Hypothalamus (tissue), 51 donors: Measurements from ENCODE around the gene GOLGA1.
A peak's percentile ranks its signal among the peaks of the same experiment; 100 is the strongest.
"Not testable (repeated sequence)": the region's sequence is repeated elsewhere in the genome, so short reads cannot be mapped to it uniquely, and the experiment has no call there.

Experiments
- DNase-seq, 51 donors: peaks; one replicate each; lab custom pipeline; 2025; lab: John Stamatoyannopoulos, UW

GOLGA1 gene

DNA sequence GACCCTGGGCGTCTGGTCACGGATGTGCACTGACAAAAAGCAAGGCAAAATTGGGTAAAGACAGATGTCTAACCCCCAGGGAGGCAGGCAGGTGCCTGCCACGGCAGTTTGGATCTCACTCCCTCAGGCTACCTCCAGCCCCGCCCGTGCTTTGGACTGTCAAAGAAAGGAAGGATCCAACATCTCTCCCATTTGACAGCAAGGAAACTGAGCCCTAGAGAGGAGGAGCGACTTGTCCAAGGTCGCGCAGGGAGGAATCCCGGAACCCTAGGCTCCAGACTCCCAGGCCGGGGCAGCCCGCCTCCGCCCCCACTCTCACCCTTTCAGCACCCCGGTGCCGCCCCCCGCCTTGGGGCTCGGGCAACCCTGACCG is 376 bp downstream of the GOLGA1 start:
- DNase-seq = peak in 4 of 51 donors; percentile 27 to 62 (median 45)

DNA sequence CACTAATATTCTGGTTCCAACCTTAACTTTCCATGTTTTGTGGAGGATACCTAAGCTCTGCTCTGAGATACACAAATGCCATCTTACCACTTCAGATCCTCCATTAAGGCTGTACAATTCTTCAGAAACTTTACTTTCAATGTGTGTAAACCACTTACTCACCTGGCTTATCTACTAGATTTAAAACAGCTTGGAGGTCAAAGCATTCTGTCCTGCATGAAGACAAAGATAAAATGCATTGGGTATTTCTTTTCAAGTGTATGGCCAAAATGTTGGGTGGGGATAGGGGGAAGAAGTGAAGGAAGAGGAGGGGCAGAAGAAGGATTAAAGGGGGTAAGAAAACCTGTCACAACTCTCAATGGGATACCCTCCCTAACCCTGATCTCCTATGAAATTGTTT is 939 bp downstream of the GOLGA1 start:
- no peak for DNase-seq

DNA sequence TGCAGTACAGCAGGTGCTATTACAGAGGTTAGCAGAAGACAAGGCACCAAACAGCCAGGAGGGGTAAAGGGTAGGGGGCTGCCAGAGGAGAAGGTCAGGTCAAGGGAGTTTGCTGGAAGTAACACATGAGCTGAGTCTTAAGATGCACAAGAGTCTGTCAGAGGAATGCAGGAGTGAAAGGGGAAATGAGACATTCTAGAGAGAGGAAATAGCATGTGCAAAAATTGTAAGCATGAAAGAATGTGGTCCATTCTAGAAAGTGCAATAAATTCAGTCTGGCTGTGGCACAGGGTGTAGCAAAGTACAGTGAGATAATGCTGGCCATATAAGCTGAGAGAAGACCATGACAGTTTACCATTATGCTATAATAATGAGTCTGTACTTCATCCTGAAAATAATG is 6.6 kb downstream of the GOLGA1 start:
- no peak for DNase-seq

DNA sequence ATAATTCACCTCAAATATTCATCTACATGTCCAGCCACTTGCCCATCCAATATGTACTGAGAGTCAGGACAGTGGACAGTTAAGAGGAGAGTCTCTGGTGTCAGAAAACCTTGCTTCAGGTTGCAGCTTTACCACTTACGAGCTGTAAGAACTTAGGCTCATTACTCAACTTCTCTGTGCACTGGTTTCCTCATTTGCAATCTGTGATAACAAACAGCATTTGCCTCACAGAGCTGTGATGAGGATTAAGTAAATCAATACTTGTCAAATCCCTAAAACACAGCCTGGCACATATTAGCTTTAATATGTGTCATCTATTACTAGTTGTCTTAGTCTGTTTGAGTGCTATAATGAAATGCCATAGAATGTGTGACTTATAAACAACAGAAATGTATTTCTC is 8.6 kb downstream of the GOLGA1 start:
- DNase-seq = no peak

DNA sequence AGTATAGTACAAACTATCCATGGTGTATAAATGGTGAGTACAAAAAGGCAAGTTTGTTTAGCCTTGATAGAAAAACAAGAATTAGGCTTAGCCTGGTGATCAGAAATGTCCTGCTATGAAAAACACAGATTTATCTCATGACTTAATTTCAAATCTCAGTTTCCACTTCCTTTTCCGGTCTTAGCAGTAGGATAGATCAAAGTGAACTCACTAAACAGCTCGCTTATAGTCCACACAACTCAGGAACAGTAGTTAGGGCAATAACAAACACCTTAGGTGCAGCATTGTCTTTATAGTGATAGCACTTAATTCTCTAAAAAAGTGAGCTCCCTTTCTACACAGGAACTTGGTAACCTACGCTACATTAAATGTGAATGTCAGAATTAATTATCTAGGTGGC is 11.4 kb downstream of the GOLGA1 start:
- DNase-seq = no peak

DNA sequence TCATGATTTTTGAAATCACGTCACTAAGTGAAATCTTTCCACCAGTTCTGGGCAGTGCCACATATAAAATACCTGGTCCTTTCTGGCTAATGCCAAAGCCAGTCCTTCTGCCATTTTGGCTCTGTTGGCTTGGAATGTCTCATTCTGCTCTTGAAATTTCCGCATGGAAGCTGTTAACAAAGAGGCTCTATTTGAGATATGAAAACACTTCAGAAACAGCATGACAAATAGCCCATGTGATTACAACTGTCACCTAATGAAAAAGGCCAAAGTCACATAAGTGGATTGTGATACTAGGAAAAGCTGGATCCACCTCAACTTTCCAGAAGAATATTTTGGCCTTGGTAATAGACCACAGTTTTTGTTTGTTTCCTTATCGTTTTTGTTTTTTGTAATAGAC is 12.8 kb downstream of the GOLGA1 start:
- DNase-seq = no peak

DNA sequence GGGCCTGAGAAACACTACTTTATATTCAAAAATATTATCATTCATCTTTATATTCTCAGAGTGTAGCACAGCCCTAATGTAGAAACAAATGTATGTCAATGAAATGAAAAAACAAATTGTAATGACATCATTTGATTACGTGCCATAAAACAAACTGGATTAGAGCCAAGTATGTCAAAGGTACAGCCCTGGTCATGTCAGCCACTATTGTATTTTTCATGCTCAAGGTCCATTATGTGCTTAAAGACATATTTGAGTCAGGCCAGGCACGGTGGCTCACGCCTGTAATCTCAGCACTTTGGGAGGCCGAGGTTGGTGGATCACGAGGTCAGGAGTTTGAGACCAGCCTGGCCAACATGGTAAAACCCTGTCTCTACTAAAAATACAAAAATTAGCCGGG is 20.5 kb downstream of the GOLGA1 start:
- not testable (repeated sequence) for DNase-seq

DNA sequence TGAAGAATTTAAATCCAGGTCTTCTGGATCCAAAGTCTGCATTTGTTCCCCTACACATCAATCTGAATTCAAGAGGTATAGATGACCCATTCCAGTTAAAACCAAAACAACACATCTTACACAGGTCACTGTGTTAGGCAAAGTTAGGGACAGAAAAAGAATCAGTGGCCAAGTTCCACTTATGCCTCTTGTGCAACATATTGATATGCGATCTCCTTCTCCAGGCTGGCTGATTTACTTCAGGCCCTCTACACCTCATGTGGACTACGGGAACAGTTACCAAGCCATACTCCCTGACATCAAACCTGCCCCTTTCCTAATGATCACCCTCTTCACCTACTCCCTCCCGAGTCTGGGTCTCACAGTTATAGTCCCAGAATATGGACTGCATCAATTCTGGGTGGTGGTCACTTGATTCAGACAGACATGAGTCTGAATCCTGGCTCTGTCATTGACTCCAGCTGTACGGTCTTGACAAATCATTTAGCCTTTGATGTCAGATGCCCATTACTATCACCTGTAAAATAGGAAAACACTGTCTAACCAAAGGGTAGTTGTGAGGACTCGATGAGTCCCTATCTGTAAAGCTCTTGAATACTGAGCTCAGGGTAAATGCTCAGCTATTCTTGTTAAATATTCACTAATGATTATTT is 26.0 kb downstream of the GOLGA1 start:
- no peak for DNase-seq

DNA sequence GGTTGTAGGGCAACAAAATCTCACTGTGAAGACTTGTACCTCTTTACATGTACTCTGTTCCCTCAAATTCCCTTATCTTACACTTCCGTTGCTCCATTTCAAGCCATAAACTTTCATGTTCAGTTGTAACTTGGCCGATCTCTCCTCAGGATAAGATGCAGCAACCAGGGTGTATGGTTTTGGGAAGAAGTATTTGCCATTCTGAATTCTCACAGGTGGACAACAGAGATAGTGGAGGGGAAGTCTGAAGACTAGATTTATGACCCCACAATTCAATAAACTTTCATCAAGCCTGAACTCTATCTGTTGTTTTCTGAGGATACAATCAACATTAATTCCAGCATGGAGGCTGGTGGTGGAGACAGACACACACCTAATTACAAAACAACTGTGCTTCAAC is 27.5 kb downstream of the GOLGA1 start:
- DNase-seq = no peak

DNA sequence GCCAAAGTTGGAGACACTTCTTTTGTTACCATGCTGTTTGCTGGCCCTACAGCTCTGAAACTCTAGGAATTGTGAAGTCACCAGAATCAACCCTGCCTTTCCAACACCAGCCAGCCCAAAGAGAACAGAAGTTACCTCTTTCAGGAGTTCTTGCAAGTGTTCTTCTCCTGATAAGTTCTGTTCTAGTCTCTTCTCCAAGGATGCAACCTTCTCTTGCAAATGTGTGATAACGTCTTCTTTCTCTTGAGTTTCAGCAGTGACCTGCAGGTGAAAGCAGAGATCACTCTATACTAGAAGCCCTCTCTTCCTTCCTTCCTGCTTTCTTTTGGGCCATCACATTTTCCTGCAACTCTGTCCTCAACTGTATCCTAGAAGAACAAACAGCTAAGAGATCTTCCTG is 29.1 kb downstream of the GOLGA1 start:
- no peak for DNase-seq

DNA sequence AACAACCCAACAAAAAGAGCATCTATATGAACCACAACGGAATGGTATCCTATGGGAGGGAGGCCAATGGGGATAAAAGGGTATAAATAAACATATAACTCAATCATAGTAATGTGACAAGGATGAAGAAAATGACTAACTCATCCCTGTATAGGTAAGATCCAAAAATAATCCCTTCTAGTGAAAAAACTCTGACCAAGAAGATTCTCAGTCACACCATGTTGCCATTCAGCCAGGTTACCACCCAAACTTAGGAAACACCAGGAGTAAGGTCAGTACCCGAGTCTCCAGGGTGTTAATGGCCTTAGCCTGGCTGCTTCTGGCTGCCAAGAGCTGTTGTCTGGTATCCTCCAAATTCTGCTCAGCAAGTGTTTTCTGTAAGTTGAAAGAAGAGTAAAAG is 32.8 kb downstream of the GOLGA1 start:
- no peak for DNase-seq

DNA sequence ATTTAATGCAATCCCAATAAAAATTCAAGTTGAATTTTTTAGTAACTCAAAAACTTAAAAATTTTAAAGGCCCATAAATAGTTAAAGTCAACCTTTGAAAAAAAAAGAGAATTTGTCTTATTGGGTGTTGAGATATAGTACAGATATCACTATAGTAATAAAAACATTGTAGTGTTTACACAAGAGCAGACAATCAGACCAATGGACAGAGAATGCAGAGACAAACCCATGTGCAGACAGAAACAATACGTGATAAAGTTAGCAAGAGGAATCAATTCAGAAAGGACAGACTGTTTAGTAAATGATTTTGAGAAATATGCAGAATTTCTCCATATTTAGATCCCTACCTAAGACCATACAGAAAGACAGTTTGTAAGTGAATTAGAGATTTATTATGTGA is 33.9 kb downstream of the GOLGA1 start:
- no peak for DNase-seq

DNA sequence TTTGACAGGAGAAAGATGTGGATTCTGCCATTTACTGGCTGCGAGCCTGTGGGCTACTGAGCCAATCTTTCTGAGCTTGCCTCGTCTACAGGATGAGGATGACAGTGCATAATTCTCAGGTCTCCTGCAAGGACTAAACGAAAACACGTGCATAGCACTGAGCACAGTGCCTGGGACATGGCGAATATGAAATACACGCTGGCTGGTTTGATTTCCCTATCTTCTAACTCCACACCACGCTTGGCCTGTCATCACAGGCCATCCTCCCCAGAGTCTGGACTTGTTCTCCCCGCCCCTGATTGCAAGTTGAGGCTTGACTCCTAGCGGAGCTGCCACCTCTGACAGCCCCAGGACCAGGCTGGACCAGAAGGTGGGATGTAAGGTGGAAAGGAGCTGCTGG is 41.0 kb downstream of the GOLGA1 start:
- no peak for DNase-seq

DNA sequence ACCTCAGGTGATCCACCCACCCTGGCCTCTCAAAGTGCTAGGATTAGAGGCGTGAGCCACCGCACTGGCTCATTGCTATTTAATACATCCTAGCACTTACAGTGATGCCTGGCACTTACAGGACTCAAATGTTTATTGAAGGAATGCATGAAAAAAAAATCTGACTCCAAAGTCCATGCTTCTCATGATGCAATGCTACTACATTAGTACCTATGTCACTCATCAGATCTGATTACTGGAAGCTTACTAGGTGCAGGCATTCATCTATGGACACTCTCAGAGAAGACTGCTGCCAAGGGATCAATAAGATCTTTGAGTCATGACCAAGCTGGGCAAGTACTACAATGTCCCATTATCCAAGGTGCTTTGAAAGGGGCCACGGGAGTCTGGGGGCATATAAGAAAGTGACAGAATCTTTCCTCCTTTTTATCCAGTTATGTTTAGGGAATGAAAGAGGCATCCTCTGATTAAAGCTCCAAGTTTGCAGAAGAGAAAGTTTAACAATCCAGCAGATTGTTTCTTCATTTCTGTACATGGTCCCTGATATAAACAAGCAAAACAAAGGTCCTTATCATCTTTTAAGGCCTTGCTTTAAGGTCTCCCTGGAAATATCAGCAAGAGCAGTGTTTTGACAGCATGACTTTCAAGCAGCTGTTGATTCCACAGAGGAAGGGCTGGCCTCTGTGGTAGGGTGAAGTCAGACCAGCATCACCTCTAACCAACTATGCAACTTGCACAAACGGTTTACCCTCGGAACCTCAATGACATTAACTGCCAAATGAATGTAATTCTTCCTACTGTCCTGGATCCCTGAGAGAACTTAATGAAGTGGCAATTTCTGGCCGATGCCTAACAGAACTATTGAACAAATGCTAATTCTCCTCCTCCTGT is 43.1 kb downstream of the GOLGA1 start:
- no peak for DNase-seq

DNA sequence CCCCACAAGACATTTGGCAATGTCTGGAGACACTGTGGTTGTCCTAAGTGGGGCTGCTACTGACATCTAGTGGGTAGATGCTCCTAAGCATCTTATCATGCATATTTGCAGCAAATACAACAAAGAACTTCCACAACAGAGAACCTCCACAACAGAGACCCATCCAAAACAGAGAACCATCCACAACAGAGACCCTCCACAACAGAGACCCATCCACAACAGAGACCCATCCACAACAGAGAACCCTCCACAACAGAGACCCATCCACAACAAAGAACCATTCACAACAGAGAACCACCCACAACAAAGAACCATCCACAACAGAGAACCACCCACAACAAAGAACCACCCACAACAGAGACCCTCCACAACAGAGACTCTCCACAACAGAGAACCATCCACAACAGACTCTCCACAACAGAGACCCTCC is 46.1 kb downstream of the GOLGA1 start:
- peak in 10 of 51 donors; percentile 11 to 52 (median 24) for DNase-seq

DNA sequence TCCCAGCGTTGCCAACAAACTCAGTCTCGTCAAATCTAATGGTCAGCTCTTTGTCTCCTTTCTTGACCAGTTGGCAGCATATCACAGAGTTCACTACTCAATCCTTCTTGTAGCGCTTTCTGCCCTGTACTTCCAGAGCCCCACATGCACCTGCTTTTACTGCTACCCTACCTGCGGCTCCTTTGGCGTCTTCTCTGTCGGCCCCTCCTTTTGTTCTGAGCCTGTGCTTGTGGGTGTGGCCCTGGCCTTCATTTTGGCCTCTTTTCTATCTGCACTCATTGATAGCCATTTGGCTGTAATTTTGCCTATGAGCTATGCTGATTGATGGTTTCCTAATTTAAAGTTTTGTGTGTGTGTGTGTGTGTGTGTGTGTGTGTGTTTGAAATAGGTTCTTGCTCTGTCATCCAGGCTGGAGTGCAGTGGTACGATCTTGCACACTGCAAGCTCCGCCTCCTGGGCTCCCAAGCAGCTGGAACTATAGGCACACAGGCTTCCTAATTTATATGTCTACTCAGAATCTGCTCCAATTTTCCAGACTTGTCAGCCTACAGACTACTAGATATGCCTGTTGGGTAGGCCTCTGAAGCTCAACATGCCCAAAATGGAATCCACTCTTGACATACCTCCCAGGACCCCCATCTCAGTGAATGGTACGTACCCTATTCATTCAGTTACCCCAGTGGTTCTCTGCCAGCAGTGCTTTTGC is 46.7 kb downstream of the GOLGA1 start:
- peak in 3 of 51 donors; percentile 7 to 35 (median 34) for DNase-seq

DNA sequence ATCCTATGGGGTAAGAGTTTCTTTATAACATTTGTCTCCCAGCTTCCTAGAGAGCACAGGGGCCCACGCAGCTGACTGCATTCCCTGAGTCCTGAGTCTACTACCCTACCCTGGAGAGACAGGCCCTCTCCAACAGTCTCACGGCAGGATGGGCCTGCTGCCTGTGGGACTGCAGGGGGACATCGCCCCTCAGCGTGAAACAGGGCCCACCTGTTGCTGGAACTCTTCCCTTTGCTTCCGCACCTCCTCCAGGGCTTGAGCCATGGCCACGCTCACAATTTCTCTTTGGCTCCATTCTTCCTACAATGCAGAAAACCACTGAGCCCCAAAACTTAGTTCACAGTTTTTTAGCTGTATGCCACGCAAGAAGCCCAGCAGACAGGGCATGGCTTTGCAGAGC is 50.7 kb downstream of the GOLGA1 start:
- DNase-seq = no peak

DNA sequence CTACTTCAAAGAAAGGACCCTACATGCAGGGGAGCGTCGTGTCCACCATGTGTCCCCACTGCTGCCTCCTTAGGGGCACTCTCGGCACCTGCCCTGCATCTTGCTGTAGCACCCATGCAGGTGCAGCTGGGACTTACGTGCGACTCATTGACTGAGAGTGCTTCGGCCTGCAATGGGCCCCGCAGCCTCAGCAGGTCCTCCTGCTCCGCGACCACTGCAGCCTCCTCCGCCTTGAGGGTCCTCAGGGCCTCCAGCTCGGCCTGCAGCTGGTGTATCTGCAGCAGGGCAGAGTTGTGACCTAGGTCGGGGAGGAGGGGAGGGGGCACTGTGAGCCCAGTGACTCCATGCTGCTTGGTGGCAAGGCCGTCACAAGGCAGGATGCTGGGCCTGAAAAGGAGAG is 51.9 kb downstream of the GOLGA1 start:
- DNase-seq = no peak

DNA sequence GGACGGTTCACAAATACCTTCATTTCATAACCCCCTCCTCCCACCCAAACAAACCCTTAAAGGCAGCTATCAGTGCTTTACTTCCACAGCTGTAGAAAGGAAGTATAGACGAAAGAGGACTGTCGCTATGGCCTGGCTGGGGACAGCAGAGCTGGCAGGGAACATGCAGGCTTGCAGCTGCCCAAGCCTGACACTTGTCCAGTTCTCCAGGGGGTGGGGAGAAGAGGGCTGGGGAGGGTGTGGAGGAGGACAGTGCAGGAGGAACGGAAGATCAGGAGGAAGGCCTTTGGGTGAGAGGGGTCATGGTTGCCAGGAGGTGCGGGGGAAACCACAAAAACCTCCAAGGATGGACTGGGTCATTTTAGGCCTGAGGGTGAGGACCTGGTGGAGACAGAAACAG is 53.1 kb downstream of the GOLGA1 start:
- no peak for DNase-seq

DNA sequence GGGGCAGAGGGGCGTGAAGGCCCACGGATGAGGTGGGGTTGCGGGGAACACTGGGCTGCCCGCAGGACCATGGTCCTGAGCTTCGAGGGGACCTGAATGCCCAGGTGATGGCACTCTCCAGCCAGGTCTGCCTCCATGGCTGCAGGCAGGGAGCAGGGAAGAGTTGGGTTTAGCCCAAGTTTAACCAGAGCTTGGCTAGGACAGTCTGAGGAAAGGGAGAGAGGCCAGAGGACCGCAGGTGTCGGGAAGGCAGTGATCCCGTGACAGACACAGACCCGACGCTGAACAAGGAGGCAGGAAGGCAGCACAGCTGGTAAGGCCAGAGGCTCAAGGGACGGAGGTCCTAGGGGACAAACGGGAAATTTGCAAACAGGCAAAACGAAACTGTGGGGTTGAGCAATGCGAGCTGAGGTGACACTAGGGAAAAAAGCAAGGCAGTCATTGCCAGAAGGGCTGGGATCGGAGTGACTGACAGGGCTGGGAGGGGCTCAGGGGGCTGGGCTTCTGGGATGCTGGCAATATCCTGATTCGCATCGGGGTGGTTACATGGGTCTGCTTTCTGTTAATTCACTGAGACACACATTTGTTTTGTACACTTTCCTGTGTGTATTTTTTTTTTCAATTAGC is 53.9 kb downstream of the GOLGA1 start:
- no peak for DNase-seq

DNA sequence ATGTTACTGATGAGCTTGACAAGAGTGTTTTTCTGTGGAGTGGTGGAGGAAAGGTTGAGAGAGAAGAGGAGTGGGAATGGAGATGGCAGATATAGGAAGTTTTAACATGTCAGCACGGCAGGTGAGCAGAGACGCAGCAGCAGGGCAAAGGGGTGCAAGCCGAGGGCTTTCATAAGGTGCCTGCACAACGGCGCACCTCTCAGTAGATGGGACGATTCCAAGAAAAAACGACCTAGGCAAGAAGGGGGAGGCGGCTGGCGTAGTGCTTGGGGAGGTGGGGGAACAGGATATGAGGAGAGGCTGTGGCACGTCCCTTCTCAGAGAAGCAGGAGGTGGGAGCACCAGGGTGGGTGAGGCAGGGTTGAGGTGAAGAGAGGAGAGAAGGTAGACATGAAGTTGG is 54.4 kb downstream of the GOLGA1 start:
- no peak for DNase-seq
